Neuronal stem cell (in vitro differentiated cells): ENCODE data around the gene APBA3.
"Not testable (repeated sequence)": the region's sequence is repeated elsewhere in the genome, so short reads cannot be mapped to it uniquely, and the experiment has no call there.

ENCODE experiments used
- DNase-seq: peaks from one replicate; pipeline ENCODE4 v3.0.0-alpha.2; 2013; ENCODE audit warnings: low spot score
- H2AFZ ChIP-seq: one replicate; pipeline ENCODE4 v1.6.1; 2013; ENCODE audit warnings: mild to moderate bottlenecking, low read length, inconsistent platforms
- H2AK5ac ChIP-seq: 2 replicates; pipeline ENCODE4 v1.6.1; 2013; ENCODE audit warnings: low read depth, mild to moderate bottlenecking, inconsistent platforms, low read length, moderate library complexity, mixed read lengths
- H2BK120ac ChIP-seq: 2 replicates; pipeline ENCODE4 v1.6.1; 2013; ENCODE audit warnings: low read depth, mild to moderate bottlenecking, inconsistent platforms, low read length, moderate library complexity, mixed read lengths
- H2BK12ac ChIP-seq: one replicate; pipeline ENCODE4 v1.6.1; 2013; ENCODE audit warnings: low read length, inconsistent platforms
- H2BK15ac ChIP-seq: 2 replicates; pipeline ENCODE4 v1.6.1; 2013; ENCODE audit warnings: mild to moderate bottlenecking, low read length, inconsistent platforms, mixed read lengths
- H2BK5ac ChIP-seq: one replicate; pipeline ENCODE4 v1.6.1; 2013; ENCODE audit warnings: inconsistent platforms, mild to moderate bottlenecking, low read length, moderate library complexity
- H3K14ac ChIP-seq: one replicate; pipeline ENCODE4 v1.6.1; 2013; ENCODE audit warnings: low read length, inconsistent platforms
- H3K18ac ChIP-seq: 2 replicates; pipeline ENCODE4 v1.6.1; 2013; ENCODE audit warnings: low read length, inconsistent platforms
- H3K23ac ChIP-seq: 2 replicates; pipeline ENCODE4 v1.6.1; 2013; ENCODE audit warnings: low read depth, mild to moderate bottlenecking, mixed read lengths, low read length, inconsistent platforms; ENCODE audit not compliant: poor library complexity
- H3K27ac ChIP-seq: replicated peaks from 3 replicates; pipeline ENCODE4 v1.5.1; 2013; ENCODE audit warnings: low read length, inconsistent platforms
- H3K27me3 ChIP-seq, 3 experiments: 2 replicates each; pipeline ENCODE4 v1.6.1; 2013; ENCODE audit warnings: low read length in 3 of 3, mild to moderate bottlenecking in 2 of 3, inconsistent platforms in 1 of 3, low read depth in 1 of 3, mixed read lengths in 1 of 3, moderate library complexity in 1 of 3; ENCODE audit not compliant: control insufficient read depth in 3 of 3, insufficient read depth in 3 of 3
- H3K36me3 ChIP-seq, 2 donors: replicated peaks in 1 of 2; 2 replicates each; pipeline ENCODE4 v1.6.1; 2013; ENCODE audit warnings: low read length in 2 of 2; ENCODE audit not compliant: control insufficient read depth in 2 of 2, insufficient read depth in 2 of 2
- H3K4ac ChIP-seq: 2 replicates; pipeline ENCODE4 v1.6.1; 2013; ENCODE audit warnings: inconsistent platforms, mild to moderate bottlenecking, low read length, moderate library complexity
- H3K4me1 ChIP-seq, 2 donors: 1 replicate in 1 of 2; 2 replicates in 1 of 2; pipeline ENCODE4 v1.6.1; 2013; ENCODE audit warnings: low read length in 2 of 2, low read depth in 1 of 2; ENCODE audit not compliant: control insufficient read depth in 2 of 2, insufficient read depth in 1 of 2
- H3K4me2 ChIP-seq: one replicate; pipeline ENCODE4 v1.6.1; 2013; ENCODE audit warnings: mild to moderate bottlenecking, low read length, inconsistent platforms; ENCODE audit not compliant: insufficient read depth, poor library complexity, severe bottlenecking
- H3K4me3 ChIP-seq, 2 donors: 2 replicates each; pipeline ENCODE4 v1.5.1; 2013; ENCODE audit warnings: low read length in 2 of 2, mild to moderate bottlenecking in 2 of 2, inconsistent platforms in 1 of 2, moderate library complexity in 1 of 2
- H3K79me1 ChIP-seq: one replicate; pipeline ENCODE4 v1.6.1; 2013; ENCODE audit warnings: low read depth, mild to moderate bottlenecking, inconsistent platforms, low read length, moderate library complexity
- H3K9ac ChIP-seq: one replicate; pipeline ENCODE4 v1.6.1; 2013; ENCODE audit warnings: mild to moderate bottlenecking, low read depth, low read length, inconsistent platforms; ENCODE audit not compliant: poor library complexity
- H3K9me3 ChIP-seq, 2 donors: replicated peaks in 1 of 2; 2 replicates each; pipeline versions ENCODE3 to v1.6.1; 2013; ENCODE audit warnings: low read length in 2 of 2, mild to moderate bottlenecking in 2 of 2, inconsistent platforms in 1 of 2, low read depth in 1 of 2, mixed read lengths in 1 of 2, moderate library complexity in 1 of 2; ENCODE audit not compliant: control insufficient read depth in 2 of 2, insufficient read depth in 1 of 2
- H4K8ac ChIP-seq: one replicate; pipeline ENCODE4 v1.6.1; 2013; ENCODE audit warnings: low read depth, mild to moderate bottlenecking, inconsistent platforms, low read length, moderate library complexity
- H4K91ac ChIP-seq: one replicate; pipeline ENCODE4 v1.6.1; 2013; ENCODE audit warnings: low read length, low read depth, mild to moderate bottlenecking, inconsistent platforms; ENCODE audit not compliant: poor library complexity
- WGBS, 2 donors: extraction: QIAGEN DNeasy Blood & Tissue Kit; methylation state at CpG; one replicate each; pipeline ENCODE4 v1.1.7; 2013; ENCODE audit warnings: missing lambda C conversion rate in 2 of 2, mixed read lengths in 1 of 2; ENCODE audit not compliant: insufficient read length in 2 of 2, insufficient replicate concordance in 1 of 2; ENCODE audit errors: extremely low coverage in 2 of 2; 5-methylcytosine and 5-hydroxymethylcytosine counted together

APBA3 gene

DNA sequence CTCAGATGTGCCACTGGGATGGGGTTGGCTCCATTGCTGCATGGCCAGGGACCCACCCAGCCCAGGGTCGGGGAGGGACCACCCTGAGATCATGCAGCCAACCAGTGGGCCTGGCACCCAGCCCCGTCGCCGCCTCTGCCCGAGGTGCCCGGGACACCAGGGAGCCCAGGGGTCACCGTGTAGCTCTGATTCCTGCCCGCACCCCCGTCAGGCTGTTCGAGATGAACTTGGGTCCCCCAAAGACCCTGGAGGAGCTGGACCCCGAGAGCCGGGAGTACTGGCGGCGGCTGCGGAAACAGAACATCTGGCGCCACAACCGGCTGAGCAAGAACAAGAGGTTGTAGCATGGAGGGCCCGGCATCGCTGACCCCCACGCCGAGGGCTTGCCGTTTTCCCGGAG is 5.6 kb upstream of the APBA3 start:
- H3K9me3 ChIP-seq: no peaks in the 10 kb centered on the region
- H3K36me3 ChIP-seq: peaks cover 9 to 23% of the 10 kb centered on the region in 2 donors
- H2BK5ac ChIP-seq: no peak overlapping the region
- H4K8ac ChIP-seq: no peak overlapping the region
- no peak overlapping the region for H2BK12ac ChIP-seq
- H2BK15ac ChIP-seq: no peak overlapping the region
- H3K27me3 ChIP-seq: no peaks in the 10 kb centered on the region
- H3K27ac ChIP-seq: no peak overlapping the region
- no peak overlapping the region for H2AFZ ChIP-seq
- H3K79me1 ChIP-seq: peaks cover 4% of the 10 kb centered on the region
- H3K14ac ChIP-seq: peak overlapping the region; percentile 56
- no peak overlapping the region for H3K18ac ChIP-seq
- no peak overlapping the region for H3K9ac ChIP-seq
- no peak overlapping the region for H3K4ac ChIP-seq
- H3K23ac ChIP-seq: peak overlapping the region; percentile 85
- no peak overlapping the region for H3K4me2 ChIP-seq
- WGBS, 2 donors: no CpG with 5 or more reads among the region's 23 CpGs
- no peak overlapping the region for H2BK120ac ChIP-seq
- no peak overlapping the region for H4K91ac ChIP-seq
- H3K4me1 ChIP-seq: peaks cover 0 to 6% of the 10 kb centered on the region in 2 donors
- H2AK5ac ChIP-seq: no peak overlapping the region
- DNase-seq: no peak
- H3K4me3 ChIP-seq: no peak overlapping the region

DNA sequence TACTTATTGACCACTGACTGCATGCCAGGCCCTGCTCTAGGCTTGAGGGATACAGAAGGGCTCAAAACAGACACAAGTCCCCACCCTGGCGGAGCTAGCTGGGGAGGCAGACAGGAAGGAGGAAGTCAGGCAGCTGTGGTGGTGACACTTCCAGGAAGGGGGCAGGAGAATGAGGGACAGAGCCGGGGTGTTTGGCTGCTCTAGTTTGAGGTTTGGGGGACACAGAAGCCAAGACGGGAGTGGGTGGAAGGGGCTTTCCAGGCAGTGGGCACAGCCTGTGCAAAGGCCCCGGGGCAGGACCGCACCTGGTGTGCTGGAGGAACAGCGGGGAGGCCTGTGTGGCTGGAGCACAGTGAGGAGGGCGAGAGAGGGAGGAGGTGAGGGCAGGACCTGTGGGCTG is 5.0 kb upstream of the APBA3 start:
- Histone ChIP-seq H3K36me3 (peaks cover 9 to 23% of the 10 kb centered on the region in 2 donors), H3K4ac (no peak overlapping the region), H3K14ac (peak overlapping the region; percentile 56), H3K4me3 (no peak overlapping the region), H3K27me3 (no peaks in the 10 kb centered on the region), H2BK12ac (no peak overlapping the region), H2AK5ac (no peak overlapping the region), H3K79me1 (peaks cover 4% of the 10 kb centered on the region), H3K4me2 (no peak overlapping the region), H2AFZ (no peak overlapping the region), H4K91ac (no peak overlapping the region), H4K8ac (no peak overlapping the region), H3K4me1 (peaks cover 0 to 8% of the 10 kb centered on the region in 2 donors), H3K27ac (no peak overlapping the region), H2BK15ac (no peak overlapping the region), H3K9me3 (no peaks in the 10 kb centered on the region), H3K9ac (no peak overlapping the region), H2BK120ac (no peak overlapping the region), H3K18ac (no peak overlapping the region), H3K23ac (peak overlapping the region; percentile 85), H2BK5ac (no peak overlapping the region)
- WGBS, 2 donors: no CpG with 5 or more reads among the region's 7 CpGs
- DNase-seq: no peak

DNA sequence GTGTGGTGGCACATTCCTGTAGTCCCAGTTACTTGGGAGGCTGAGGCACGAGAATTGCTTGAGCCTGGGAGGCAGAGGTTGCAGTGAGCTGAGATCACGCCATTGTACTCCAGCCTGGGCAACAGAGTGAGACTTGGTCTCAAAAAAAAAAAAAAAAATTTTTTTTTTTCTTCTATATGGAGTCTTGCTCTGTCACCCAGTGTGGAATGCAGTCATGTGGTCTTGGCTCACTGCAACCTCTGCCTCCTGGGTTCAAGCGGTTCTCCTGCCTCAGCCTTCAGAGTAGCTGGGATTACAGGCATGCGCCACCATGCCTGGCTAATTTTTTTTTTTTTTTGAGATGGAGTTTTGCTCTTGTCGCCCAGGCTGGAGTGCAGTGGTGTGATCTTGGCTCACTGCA is 4.3 kb upstream of the APBA3 start:
- not testable (repeated sequence) for H3K27ac ChIP-seq, H3K4ac ChIP-seq, H2BK120ac ChIP-seq, DNase-seq, H2BK12ac ChIP-seq, H3K79me1 ChIP-seq, H2AK5ac ChIP-seq, H4K8ac ChIP-seq, H3K23ac ChIP-seq, H3K4me1 ChIP-seq, H3K9ac ChIP-seq, H3K18ac ChIP-seq, H3K27me3 ChIP-seq, H3K14ac ChIP-seq, H2BK5ac ChIP-seq, H2BK15ac ChIP-seq, H4K91ac ChIP-seq, H3K4me3 ChIP-seq, H2AFZ ChIP-seq, H3K9me3 ChIP-seq, H3K4me2 ChIP-seq
- no CpG with 5 or more reads among the region's 5 CpGs for WGBS, 2 donors
- peaks cover 9 to 23% of the 10 kb centered on the region in 2 donors for H3K36me3 ChIP-seq

DNA sequence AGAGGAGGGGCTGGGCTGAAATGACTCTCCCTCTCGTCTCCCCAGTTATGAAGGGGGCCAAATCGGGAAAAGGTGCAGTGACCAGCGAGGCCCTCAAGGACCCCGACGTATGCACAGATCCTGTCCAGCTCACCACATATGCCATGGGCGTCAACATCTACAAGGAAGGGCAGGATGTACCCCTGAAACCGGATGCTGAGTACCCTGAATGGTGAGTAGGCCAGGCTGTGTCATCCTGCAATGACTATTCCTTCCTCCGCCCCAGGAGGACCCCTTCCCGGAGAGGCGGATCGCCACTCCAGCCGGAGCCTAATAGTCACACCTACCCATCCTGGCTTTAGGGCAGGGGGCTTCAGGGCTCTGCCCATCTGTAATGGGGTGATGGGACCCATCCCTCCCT is 3.6 kb upstream of the APBA3 start:
- Histone ChIP-seq H4K8ac (no peak overlapping the region), H4K91ac (no peak overlapping the region), H3K14ac (no peak overlapping the region), H2BK15ac (no peak overlapping the region), H3K4me3 (no peak overlapping the region), H2AFZ (no peak overlapping the region), H3K9ac (no peak overlapping the region), H3K36me3 (peaks cover 9 to 23% of the 10 kb centered on the region in 2 donors), H2BK120ac (no peak overlapping the region), H2AK5ac (no peak overlapping the region), H3K9me3 (no peaks in the 10 kb centered on the region), H3K4me1 (peaks cover 0 to 4% of the 10 kb centered on the region in 2 donors), H3K4me2 (no peak overlapping the region), H2BK5ac (no peak overlapping the region), H3K79me1 (peaks cover 4% of the 10 kb centered on the region), H3K18ac (no peak overlapping the region), H3K27me3 (no peaks in the 10 kb centered on the region), H3K23ac (no peak overlapping the region), H3K27ac (no peak overlapping the region), H3K4ac (no peak overlapping the region), H2BK12ac (no peak overlapping the region)
- WGBS, 2 donors: no CpG with 5 or more reads among the region's 12 CpGs
- no peak for DNase-seq
